HG03159 (cell line): ENCODE results near the gene HYPK.
A peak's percentile ranks its signal among the peaks of the same experiment; 100 is the strongest.

ENCODE experiments used
- ATAC-seq: cut with Tn5 transposase; IDR thresholded peaks from one replicate; pipeline ENCODE4 v1.9.1; 2021; ENCODE audit warnings: mild to moderate bottlenecking, moderate library complexity; ENCODE audit not compliant: unreplicated experiment

The HYPK gene

GRCh38 chr15:43800286-43801141 is at the start of gene HYPK:
Gene HYPK (plus strand): TSS chr15:43800599. CDS start chr15:43800623, 24 bp downstream.
- peak; percentile 86 for ATAC-seq

DNA sequence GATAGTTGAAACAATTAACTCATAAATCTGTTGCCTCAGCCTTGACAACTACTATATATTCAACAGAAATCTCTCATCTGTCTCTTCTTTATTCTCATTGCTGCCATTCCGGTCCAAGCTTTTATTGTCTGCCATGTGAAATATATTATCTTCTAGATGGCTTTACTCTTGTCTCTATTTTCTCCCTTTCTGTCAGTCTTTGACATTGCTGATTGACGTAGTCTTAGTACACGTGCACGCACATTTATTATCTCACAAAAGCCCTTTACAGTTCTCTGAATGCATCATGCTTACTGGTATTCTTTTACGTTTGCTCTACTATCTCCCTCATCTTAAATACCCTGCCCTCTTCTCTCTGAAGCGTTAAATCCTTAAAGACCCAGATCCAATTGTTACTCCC is 48.5 kb upstream of the HYPK start:
- no peak for ATAC-seq

DNA sequence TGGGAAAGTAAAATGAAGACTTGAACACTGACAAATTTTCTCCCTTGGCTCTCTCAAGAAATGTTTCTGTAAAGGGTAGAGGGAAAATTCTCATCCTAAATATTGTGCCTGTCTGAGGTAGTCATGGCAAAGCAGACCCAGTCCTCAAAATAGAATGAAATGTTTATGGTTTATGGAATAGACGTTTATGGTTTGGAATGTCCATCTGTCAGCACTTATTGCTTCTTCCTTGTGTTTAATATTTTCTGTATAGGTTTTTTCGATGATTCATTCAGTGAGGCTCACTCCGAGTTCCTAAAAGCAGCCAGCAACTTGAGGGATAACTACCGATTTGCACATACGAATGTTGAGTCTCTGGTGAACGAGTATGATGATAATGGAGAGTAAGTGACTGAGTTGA is 37.6 kb upstream of the HYPK start:
- no peak for ATAC-seq

DNA sequence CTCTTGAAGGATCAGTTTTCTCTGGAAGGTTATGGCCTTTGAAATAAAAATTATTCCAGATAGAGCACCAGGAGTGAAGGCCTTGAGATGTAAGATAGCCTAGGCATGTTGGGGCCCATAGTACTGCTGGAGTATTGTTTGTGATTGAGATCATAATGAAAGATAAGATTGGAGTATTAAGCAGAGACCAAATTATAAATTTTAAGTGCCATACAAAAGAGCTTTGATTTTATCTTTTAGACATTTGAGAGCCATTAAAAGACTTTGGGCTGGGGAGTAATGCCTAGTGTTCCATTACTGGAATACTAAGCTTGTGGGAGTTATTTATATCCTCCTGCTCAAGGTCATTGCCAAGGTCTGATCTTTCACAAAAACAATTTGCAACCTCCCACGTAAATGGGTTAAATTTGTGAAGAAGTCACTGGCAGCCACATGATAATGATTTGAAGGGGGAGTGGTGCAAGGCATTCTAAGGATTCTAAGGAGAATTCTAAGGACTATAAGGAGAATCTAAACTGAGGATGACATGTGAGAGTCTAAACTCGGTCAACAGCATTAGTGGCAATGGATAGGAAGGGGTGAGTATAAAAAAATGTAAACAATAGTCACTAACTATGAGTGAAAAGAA is 36.5 kb upstream of the HYPK start:
- no peak for ATAC-seq

DNA sequence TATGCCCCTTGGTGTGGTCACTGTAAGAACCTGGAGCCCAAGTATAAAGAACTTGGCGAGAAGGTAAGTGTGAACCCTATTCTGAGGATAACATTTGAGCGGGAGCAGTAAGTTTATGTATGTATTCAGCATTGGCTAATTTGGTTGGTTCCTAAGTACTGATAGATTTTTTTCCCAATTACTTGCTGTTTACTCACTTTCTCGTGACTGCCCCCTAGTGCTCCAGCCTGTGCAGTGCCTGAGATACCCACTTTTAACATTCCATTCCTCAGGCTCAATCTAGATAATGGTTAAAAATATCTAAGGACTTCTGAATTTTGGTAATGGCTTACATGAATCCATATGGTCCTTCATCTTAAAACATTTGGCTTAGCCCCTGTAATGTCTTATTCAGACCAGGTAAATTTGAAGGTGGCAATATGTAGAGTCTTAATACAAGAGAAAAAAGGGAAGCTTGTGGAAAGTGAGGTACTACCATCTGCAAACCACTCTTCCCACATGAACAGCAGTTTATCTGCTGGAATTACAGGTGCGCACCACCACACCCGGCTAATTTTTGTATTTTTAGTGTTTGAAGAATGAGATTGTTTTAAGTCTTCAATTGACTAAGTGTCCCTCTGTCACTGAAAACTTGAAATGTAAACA is 30.7 kb upstream of the HYPK start:
- no peak for ATAC-seq

- no peak for ATAC-seq
Observed at GRCh38 chr15:43771816-43772215, 28.6 kb upstream of the HYPK start.

GRCh38 chr15:43772624-43773023 is 27.8 kb upstream of the HYPK start:
- ATAC-seq, result no peak

GRCh38 chr15:43774062-43774461 is 26.3 kb upstream of the HYPK start:
- no peak for ATAC-seq

GRCh38 chr15:43775411-43775965 is 24.9 kb upstream of the HYPK start:
- no peak for ATAC-seq

- peak; percentile 56 for ATAC-seq
Observed at GRCh38 chr15:43776101-43776717, 24.2 kb upstream of the HYPK start.

- ATAC-seq, result peak; percentile 37
Observed at GRCh38 chr15:43776718-43777266, 23.6 kb upstream of the HYPK start, which contains the start of gene ELL3. Gene ELL3 (minus strand): TSS chr15:43776966. CDS start chr15:43776901, 65 bp downstream.

DNA sequence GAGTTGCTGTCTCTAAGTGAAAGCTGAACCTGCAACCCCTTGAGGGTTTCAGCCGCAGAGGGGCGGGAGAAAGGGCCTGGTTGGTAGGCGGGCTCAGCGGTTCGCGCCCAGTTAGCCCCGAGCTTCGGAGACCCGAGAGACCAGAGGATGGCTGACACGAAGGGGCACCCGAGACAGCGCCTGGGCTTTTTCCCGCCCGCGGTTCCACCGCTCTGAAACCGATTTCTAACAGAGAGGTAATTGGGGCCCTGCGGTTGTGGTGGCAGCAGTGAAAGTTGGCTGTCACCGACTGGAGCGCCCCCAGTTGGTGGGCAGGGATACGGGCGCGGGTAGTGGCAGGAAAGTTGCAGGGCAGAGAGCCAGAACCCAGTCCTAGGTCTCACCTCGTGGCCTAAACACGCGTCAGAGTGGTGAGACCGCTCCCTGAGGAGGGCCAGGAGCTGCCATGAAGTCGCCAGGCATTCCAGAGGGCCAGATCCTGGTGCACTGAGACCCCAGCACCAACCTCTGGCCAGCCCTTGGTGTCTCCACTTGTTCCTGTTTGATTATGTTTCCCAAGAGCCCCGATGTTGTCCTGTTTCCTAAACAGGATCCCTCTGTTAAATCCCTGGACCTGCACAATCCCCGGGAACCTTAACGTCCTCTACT is 23.0 kb upstream of the HYPK start:
- peak; percentile 53 for ATAC-seq

GRCh38 chr15:43779016-43779415 is 21.4 kb upstream of the HYPK start:
- ATAC-seq, result no peak

- no peak for ATAC-seq
Observed at GRCh38 chr15:43789409-43789808, 11.0 kb upstream of the HYPK start.

- ATAC-seq, result peak; percentile 85
Observed at GRCh38 chr15:43791993-43792760, 8.2 kb upstream of the HYPK start, which contains the start of gene SERF2. Gene SERF2 (plus strand): TSS chr15:43792320. CDS start chr15:43792377, 57 bp downstream.

- no peak for ATAC-seq
Observed at GRCh38 chr15:43792761-43793476, 7.5 kb upstream of the HYPK start.

- ATAC-seq, result no peak
Observed at GRCh38 chr15:43793647-43794046, 6.8 kb upstream of the HYPK start.

DNA sequence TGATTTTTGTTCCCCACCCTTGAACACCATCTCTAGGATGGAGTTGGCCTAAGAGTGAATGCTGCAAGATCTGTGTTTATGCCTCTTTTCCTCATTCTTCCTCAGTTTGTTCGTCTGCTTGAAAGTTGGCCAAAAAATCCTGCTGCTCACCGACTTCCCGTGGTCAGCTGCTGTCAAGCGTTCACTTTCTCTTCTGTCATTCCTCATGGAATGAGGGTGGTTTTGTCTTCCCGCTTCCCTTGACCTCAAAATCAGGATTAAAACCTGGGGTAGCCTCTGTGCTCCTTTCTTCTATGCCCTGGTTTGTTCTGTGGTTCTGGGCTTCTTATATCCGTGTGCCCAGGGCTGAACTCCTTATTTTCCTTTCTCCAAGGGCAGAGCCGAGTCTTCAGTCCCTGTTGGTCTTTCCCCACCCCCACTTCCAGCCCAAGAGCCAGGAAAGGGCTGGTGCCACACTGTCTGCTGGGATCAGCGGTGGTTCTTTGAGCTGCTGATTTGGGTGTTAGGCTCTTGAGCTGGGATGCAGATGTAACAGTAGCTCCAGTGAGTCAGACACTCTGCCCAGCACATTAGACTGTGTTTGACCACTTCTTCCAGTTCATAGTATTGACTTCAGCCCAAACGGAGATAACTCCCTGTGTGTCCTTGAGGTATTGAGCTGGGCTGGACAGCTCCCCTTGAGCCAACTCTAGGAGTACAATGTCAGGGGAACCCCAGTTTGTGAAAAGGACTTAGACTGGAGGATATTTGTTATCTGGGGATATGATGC is 5.9 kb upstream of the HYPK start:
- no peak for ATAC-seq
